Measurements from ENCODE around the gene MNX1.

Gene MNX1

DNA sequence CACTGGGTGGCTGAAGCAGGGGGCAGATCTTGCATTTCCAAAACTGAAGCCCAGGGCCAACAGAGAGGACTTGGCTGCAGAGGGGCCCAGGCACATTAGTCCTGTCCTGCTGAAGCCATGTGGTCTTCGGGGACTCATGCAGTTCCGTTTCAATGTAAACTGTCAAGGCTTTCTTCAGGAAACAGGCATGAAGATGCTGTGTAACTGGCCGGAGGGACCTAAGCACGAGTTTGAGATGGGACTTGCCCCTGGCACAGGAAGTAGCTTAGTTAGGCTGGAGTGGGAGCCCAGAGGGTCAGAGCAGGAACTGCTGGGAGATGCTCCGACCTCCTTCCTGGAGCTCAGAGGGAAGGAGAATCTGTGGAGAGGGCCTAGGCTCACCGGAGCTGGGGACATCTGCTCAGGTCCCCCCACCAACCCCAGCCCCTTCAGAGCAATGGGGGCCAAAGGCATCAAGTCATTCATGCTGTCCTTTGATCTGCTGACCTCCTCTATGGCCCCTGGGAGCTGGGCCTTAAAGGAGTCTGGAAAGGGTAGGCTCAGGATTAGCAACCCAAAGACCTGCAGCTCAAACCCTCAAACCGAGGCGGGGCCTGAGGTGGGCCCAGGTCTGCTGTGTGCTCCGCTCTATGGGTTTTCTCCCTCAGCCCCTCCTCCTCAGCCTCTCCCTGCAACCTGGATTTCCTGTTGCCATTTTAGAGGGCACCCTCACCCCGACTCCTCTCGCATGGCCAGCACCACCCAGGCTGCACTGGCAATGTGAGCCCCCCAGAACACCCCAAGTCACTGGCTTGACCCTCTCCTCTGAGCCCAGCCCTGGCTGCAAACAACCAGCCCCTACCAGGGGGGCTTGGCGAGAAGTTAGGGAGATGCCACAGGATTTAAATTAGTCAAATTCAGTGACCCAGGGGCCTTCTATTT, 4.4 kb upstream of the MNX1 start:
- DNase-seq: no peak

DNA sequence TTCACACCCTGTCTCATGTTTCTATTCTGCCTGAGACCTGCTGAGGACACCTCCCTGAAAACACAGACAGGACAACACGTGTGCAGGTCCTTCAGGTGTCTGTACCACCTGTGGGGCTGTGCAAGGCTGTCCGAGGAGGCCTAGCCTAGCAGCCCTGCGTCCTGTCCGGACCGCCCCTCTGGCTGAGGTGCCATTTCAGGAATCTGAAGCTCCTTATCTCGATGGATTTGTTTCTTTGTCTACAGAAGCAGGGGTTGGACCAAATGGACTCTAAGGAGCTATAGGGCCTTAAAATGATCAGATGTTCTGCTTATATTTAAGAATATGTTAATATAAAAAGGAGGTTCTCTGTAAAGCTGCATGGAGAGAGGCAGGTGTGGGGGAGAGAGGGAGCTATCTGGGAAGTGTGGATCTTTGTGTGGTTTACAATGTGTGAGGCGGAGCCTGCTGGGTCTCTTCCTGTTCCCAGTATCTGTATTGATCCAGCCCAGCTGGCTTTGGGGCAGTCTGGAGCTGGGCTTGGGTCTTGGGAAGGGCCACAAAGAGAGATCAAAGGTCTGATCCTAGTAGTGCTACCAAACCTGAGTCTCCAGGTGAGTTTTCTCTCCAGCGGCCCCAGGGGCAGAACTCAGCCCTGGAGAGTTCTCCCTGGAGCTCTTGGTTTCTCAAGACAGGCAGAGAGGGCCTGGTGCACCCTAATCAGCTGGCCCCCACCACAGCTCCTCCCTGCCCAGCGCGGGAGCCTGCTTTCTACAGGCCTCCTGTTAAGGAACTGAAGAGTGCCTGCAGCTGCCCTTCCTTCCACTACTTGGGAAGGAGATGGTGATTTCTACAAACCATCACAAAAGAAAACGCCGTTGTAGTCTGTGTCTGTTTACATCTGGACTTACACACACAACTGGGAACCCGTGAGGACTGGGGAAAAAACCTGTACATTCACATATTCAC, 3.4 kb upstream of the MNX1 start:
- no peak for DNase-seq

DNA sequence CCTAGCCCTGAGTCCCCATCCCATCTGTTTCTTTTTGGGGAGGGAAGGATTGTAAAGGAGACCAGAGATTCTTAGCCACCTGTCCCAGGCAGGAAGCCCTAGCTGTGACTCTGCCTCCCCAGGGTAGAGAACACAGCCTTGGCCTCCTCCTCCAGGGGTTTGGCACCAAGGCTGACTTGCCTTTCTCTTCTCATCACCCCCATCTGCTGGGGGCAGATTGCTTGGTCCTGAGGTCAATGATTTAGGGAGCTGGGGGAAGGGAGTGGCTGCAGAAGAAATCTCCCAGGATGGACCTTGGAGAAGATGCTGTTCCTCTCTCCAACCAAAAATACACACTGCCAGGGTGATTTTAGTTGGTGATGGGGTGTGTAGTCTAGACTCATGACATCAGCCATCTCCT, 2.6 kb upstream of the MNX1 start:
- no peak for DNase-seq

DNA sequence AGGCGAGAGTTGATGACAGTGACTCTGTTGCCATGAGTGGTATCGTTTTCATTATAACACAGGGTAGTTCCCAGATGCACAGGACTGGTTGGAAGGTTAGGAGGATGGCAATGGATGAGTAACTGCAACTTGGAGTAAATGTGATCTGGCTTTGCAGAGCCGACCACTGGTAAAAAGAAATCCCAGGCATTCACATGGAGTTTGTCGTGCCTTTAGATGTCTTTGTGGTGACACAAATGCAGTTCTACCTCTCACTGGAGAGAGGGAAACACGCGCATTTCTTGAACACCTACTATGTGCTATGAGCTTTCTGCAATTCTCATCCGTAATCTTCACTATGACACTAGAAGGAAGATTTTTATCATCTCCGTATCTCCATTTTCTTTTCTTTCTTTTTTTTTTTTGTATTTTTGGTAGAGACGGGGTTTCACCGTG, 1.7 kb upstream of the MNX1 start:
- DNase-seq: no peak

DNA sequence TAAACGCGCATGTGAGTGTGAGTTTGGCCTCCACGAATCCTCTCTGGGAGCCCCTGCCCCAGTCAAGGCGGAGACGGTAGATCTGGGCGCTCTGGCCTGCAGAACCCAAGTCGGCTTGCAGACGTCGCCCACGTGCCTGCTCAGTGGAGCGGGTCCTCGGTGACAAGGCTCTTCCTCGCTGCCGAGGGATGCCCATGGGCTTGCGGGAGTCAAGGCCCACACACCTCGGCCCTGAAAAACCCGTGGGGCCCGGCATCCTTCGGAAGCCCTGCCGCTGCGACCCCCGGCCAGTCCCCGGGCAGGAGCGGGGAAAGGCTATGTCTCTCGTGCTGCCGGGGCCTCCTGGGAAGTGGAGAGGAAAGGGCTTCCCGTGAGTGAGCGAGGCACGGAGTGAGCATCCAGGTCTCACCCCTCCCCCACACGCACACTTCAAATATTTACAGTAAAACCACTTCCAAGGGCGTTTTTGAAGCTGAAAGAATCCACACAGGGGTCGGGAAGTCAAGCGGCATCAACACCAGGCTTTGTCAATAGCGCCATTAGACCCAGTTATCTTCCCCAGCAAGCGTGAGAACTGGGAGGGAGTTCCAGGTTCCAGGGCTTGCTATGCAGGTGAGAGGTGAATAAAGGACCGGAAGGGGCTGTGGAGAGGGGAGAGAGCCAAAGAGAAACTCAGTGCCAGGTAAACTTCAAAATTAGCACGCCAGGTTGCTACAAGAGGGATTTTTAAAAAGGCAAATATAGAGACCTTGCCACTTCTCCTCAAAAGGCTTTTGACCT, 1.1 kb upstream of the MNX1 start:
- no peak for DNase-seq

DNA sequence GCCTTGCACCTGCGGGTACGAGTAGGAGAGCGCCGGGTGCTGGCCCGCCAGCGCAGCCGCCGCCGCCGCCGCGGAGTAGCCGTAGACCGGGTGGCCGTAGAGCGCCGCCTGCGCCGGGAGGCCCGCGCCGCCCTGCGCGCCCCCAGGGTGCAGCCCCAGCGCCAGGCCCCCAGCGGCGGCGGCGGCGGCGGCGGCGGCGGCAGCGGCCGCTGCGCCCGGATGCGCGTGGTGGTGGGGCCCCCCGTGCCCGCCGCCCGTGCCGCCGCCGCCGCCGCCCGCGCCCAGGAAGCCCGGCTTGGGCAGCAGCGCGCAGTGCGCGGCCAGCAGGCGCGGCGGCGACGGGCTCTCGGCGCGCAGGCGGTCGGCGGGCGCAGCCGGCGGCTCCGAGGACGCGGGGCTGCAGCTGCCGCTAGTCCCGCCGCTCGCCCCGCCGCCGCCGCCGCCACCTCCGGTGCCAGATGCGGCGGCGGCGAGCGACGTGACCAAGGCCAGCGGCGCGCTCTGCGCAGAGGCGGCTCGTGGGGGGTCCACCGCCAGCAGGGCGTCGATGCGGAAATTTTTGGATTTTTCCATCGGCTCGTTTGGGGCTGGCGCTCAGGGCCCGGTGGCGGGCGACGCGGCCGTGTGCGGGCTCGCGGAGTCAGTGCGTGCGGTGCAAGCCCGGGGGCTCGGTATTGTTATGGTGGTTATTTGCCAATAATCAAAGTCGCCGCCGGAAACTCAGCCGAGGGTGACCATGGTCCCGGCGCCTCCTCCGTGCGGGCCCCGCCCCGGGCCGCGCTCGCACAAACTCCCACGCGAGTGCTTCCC, 480 bp downstream of the MNX1 start:
- DNase-seq: no peak

DNA sequence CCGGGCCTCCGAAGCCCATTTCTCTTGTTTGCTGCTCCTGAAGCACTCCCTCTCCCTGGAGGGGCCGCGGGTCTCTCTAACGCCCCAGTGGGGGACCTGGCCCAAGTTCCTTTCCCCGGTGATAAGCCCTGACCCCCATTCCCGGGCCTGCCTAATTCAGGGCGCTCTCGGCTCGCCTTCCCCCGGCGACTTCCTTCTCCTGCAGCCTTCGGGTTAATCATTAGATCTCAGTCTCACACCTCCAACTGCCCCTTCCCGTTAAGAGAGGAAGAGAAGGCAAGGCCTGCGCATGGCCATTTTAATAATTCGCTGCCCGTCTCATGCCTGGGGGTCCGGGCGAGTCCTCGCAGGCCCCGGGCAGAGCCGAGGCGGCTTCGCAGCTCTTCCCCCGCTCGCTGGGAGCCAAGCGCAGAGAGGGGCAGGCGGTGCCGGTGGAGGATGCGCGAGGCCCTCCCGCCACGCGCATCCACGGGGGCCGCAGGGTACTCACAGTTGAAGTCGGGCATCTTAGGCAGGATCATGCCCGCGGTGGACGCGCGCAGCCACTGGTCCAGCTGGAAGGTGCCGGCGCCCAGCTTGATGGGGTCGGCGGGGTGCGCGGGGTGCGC, 1.2 kb downstream of the MNX1 start:
- DNase-seq: no peak

DNA sequence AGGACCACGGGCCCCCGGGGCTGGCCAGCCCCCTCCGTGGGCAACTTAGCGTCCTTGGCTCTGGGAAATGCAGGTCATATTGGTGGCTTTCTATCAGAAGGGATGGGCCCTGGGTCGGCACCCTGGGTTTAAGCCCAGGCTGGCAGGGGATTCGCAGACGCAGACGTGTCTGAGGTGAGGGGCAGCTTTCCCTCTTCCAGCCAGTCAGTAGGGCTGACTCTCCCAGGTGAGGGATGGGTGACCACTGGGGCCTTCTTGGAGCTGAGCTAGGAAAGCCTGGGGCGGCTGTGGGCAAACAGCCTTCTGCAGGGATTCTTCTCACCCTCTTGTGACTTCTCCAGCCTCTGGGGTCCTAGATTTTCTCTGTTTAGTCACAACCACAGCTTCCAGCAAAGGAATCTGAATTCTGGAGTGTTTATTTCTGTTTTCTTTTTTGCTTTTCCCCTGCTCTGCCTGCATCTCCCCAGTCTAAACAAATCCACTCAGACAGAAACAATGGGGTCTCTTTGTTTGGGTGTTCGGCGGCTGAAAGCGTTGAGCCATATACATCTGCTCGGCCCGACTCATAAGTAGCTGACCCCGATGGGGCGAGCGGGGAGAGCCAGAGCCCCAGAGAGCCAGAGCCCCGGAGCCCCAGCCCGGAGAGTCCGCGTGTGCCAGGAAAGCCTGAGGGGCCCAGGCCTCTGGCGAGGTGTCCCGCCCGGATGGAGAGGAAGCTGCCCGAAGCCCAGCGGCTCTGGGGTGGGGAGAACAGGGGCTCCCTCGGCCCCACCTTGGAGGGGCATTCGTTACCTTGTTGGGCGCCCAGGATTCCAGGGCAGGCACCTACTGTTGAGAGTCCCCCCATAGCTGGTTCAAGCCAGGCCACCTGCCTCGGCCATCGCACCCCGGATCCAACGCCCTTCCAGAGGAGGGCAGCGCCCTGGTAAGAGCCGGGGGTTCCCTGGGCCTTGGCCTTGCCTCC, 2.0 kb downstream of the MNX1 start:
- DNase-seq: no peak

DNA sequence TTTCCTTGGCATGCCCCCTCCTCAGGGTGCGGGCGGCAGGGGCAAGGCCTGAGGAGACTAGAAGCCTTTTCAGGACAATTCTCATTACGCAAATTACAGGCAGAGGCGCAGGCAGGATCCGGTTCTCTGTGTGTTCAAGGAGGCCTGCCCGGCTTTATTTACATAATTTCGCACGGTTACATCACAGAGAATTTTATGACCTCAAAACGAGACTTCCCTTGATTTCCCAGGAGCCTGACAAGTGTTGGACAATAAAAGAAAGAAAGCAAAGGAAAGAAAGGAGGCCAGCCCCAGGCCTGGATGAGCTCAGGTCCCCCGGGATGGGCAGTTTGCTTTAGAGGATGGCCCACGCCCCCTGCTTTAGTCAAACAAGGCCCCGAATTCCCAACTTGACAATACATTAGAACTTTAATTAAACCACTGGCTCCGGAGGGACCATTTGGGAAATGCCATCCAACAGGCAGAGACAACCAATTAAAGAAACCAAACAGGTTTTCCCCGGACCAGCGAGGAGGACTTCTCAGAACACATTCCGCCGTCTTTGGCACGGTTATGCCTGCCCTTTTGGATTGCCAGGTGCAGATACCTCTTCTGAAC, 2.9 kb downstream of the MNX1 start:
- DNase-seq: no peak

DNA sequence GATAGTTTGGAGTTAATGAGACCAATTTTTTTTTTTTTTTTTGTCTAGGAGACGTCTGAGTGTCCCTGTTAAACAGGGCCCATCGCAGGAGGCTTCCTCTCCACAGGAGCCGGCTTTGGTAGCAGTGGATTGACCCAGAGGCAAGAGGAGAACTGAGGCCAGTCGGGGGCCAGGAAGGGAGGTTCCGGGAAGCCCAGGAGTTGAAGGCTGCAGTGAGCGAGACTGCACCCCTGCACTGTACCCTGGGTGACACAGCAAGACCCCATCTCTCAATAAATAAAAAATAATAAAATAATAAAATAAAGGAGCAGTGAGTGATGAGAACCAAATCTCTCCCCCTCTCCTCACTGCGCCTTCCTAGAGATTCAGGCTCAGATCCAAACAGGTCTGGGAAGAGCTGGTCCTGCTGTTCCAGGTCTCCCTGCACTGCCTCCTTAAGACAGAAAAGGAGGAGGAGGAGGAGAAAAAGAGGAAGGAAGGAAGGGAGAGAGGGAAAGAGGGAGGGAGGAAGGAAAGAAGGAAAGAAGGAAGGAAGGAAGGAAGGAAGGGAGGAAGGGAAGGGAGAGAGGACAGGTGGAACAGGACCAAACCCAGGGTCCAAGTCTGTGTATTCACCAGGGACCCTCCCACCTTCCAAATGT, 3.5 kb downstream of the MNX1 start:
- no peak for DNase-seq

DNA sequence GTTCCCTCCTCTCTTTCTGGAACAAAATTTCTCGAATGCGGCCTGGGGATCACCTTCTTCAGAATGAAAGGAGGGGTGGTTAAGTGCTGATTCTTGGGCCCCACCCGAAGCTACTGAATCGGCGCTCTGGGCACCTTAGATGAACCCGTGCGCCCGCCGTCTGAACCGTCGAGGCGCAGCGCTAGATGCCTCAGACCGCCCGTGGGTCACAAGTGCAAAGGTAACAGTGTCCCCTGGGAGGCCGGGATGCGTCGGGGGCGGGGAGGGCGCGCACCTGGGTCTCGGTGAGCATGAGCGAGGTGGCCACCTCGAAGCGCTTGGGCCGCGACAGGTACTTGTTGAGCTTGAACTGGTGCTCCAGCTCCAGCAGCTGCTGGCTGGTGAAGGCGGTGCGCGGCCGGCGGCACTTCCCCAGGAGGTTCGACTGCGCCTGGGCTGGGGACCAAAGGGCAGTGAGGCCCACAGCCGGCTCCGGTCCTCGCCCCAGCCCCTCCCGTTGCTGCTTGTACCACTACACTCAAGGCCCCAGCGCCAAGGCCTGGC, 4.2 kb downstream of the MNX1 start:
- no peak for DNase-seq

DNA sequence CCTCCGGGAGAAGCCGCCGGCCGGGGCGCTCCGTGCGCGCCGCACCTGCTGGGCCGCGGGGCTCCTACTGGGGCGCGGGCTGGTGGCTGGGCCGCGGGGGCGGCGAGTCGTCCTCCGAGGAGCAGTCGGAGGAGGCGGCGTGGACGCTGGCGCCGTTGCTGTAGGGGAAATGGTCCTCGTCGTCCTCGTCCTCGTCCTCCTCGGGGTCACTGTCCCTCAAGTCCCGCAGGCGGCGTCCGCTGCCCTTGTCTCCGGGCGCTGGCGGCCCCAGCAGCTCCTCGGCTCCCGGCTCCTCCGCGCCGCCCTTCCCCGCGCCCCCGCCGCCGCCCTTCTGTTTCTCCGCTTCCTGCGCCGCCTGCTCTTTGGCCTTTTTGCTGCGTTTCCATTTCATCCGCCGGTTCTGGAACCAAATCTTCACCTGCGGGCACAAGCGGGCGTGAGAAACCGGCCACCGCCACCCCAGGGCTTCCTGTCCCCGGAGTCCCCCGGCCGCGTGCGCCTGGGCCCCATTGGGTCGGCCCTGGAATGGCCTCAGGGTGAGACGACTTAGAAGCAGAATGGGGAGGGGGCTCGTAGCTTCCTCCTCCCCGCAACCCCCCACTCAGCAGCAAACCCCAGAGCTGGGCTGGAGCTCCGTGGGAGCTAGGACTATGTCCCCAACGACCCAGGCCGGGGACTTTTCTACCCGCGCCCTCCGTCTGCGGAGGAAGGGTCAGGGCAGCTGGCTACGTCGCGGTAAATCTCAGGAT, 4.8 kb downstream of the MNX1 start:
- no peak for DNase-seq

DNA sequence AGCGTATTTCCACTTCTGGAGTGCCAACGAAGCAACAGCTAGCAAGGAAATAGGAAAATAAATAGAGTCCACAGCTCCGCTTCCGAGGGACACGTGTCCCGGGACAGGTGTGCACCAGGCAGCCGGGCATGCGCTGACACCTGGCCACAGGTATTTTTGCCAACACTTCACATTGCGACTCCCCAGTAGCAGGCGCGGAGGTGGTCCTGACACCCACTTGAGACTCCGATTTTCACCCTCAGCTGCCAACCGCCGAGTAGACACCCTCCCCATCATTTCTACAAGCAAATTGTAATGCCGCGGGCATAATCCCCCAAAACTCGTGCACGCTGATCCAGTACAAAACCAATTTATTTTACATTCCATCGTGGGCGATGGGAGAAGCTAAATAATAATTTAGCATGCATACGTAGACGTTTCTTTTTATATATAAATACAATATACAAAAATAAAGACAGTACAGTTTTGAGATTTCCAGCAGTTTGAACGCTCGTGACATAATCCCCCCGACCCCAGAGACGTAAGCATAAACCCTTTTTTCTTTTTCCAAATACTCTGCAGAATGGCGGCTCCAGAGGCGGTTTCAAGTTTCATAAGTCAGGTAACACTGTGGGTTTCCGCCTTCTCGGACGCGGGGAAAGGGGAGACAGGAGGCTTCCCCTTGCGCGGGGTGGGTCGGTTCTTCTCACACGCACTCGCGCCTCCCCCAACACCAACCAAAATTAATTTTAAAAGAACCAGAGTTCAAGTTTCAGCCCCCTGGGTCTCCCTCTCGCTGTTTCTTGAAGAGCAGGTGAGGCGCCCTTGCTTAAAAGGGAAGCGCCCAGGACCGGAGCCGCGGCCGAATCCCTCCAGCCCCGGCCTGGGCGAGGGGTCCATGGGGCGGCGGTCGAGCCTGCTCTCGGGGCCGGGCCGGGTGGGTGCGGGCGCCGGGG, 5.7 kb downstream of the MNX1 start:
- DNase-seq: no peak

DNA sequence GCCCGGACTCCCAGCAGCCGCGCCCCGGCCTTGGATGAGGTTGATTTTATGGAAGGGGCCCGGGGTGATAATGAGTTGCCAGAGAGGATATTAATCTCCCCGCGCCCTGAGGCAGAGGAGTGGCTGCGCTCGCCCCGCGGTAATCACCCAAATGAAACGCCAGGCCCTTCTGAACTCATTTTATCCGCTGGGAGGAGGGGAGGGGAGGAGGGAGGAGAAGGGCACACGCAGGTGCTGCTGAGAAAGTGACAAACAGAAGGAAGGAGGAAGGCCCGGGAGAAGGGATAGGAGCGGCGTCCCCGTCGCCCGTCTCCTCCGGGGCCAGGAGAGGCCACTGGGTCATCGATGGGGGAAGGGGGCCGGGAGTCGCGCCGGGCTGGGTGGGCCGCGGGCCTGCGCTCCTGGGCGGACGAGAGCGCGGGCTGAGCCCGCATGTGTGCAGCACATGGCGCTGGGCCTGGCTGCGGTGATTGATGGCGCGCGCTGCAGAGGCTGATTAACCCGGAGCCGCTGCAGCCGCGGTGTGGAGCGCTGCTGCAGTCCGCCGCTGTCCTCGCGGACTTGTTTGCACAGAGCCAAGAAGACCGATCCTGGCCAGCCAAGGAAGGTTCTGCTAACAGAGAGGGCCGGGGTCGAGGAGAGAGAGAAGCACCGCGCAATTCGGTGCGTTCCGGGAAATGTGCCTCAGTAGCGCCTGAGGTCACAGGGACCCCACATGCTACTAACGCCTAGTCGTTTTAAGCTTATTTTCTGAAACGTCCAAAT, 6.5 kb downstream of the MNX1 start:
- no peak for DNase-seq

DNA sequence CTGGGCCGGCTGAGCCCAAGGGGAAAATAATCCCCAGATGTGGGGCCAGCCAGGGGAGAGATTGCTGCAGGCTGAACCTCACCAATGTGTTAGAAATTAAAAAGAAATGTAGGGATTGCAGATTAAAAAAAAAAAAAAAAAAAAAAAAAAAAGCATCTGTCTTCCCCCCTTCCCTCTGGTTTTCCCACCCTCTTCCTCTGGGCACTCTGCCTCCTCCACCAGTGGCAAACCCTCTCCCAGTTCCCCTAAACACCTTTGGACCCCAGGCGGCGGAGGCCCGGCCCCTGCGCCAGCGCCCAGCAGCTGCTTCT, 7.1 kb downstream of the MNX1 start:
- DNase-seq: no peak

DNA sequence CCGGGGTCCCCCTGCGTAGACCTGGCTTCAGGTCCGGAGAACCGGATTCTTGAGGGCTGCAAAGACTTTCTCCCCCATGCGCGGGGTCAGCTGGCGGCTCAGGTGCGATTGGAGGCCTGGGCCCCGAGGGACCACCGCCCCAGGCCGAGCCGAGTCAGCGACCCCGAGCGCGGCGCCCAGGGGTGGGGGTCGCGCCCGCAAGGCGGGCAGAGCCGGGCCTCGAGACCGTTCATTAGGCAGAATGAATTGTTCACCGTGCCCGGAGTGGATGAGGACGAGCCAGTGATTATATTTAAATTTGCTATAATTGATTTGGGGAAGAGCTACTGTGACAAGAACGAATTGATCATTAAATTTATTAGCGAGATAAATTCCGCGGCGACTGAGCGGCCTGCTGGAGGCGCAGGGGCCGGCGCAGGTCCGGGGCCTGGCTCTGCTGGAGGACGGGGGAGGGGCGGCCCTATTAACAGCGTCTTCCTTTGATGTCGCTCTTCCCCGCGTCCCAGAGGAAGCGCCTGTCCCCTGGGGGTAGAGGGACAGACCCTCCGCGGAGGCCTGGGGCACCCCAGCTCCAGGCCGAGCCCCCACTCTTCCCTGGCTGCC, 7.5 kb downstream of the MNX1 start:
- no peak for DNase-seq
